DOHH2 (cell line): ENCODE measurements around the gene COQ10B.

ENCODE experiments used
- H3F3A ChIP-seq: fragments of 200-600 bp; sonication (generic), shearing (Covaris generic); 2 replicates; pipeline ENCODE4 v1.6.0; 2016; ENCODE audit warnings: antibody characterized with exemption, mild to moderate bottlenecking; ENCODE audit not compliant: control insufficient read depth, insufficient read depth
- H3K27ac ChIP-seq: fragments of 200-600 bp; sonication (generic); 2 replicates; pipeline ENCODE4 v1.5.1; 2014; ENCODE audit warnings: low read depth, mild to moderate bottlenecking, low read length, moderate library complexity
- H3K27me3 ChIP-seq: fragments of 200-600 bp; sonication (generic); 2 replicates; pipeline ENCODE4 v1.6.1; 2014; ENCODE audit warnings: mild to moderate bottlenecking, low read length, mixed read lengths; ENCODE audit not compliant: control insufficient read depth
- H3K36me3 ChIP-seq: fragments of 200-600 bp; sonication (generic); 2 replicates; pipeline ENCODE4 v1.6.1; 2014; ENCODE audit warnings: mild to moderate bottlenecking, low read length, moderate library complexity, mixed read lengths; ENCODE audit not compliant: control insufficient read depth
- H3K4me1 ChIP-seq: fragments of 200-600 bp; sonication (generic); 2 replicates; pipeline ENCODE4 v1.6.1; 2014; ENCODE audit warnings: mild to moderate bottlenecking, low read length, mixed read lengths; ENCODE audit not compliant: control insufficient read depth
- H3K4me2 ChIP-seq: fragments of 200-600 bp; sonication (generic); 2 replicates; pipeline ENCODE4 v1.6.0; 2014; ENCODE audit warnings: mild to moderate bottlenecking, low read length, moderate library complexity
- H3K4me3 ChIP-seq: fragments of 200-600 bp; sonication (generic); 2 replicates; pipeline ENCODE4 v1.5.1; 2014; ENCODE audit warnings: mild to moderate bottlenecking, low read length, mixed read lengths
- H3K79me2 ChIP-seq: fragments of 200-600 bp; sonication (generic); 2 replicates; pipeline ENCODE4 v1.6.1; 2014; ENCODE audit warnings: mild to moderate bottlenecking, low read length, mixed read lengths; ENCODE audit not compliant: control insufficient read depth
- H3K9me2 ChIP-seq: fragments of 200-600 bp; sonication (generic); replicated peaks from 2 replicates; pipeline ENCODE4 v1.6.1; 2014; ENCODE audit warnings: mild to moderate bottlenecking, low read length, mixed read lengths; ENCODE audit not compliant: control insufficient read depth
- H3K9me3 ChIP-seq: fragments of 200-600 bp; sonication (generic); 2 replicates; pipeline ENCODE4 v1.6.1; 2014; ENCODE audit warnings: antibody characterized with exemption, low read length, mixed read lengths; ENCODE audit not compliant: control insufficient read depth, insufficient read depth
- H4K20me1 ChIP-seq: fragments of 200-600 bp; sonication (generic); 2 replicates; pipeline ENCODE4 v1.6.0; 2014; ENCODE audit warnings: low read depth, mild to moderate bottlenecking, antibody characterized with exemption, low read length, moderate library complexity; ENCODE audit not compliant: control insufficient read depth, insufficient read depth
- EZH2phosphoT487 ChIP-seq: fragments of 200-600 bp; sonication (generic); IDR thresholded peaks from 2 replicates; pipeline ENCODE4 v1.6.1; 2017; ENCODE audit warnings: borderline replicate concordance, mild to moderate bottlenecking, antibody characterized with exemption, low read length, moderate library complexity, mixed read lengths
- TF ChIP-seq, protein P1 (sequence below): fragments of 200-600 bp; sonication (generic); IDR thresholded peaks from one replicate; pipeline ENCODE4 v1.5.1; 2014; ENCODE audit warnings: antibody characterized with exemption, mild to moderate bottlenecking, low read depth, low read length; ENCODE audit not compliant: poor library complexity, severe bottlenecking

Gene COQ10B

GRCh38 chr2:197486175-197486574 lies 32.8 kb downstream of the COQ10B start:
- Histone ChIP-seq H3K27ac (no peak overlapping the region), H3K36me3 (peaks cover 63% of the 10 kb centered on the region), H3K79me2 (peaks cover 3% of the 10 kb centered on the region; the same call in 1 of the 2 replicates), H3K9me3 (peaks cover 4% of the 10 kb centered on the region), H3K27me3 (no peaks in the 10 kb centered on the region), H3K4me3 (no peak overlapping the region), H3F3A (peaks cover 71% of the 10 kb centered on the region), H3K9me2 (no peaks in the 10 kb centered on the region), H4K20me1 (no peaks in the 10 kb centered on the region), H3K4me2 (no peak overlapping the region), H3K4me1 (no peaks in the 10 kb centered on the region)
- no peak for TF ChIP-seq EZH2phosphoT487
- TF ChIP-seq, protein P1, sequence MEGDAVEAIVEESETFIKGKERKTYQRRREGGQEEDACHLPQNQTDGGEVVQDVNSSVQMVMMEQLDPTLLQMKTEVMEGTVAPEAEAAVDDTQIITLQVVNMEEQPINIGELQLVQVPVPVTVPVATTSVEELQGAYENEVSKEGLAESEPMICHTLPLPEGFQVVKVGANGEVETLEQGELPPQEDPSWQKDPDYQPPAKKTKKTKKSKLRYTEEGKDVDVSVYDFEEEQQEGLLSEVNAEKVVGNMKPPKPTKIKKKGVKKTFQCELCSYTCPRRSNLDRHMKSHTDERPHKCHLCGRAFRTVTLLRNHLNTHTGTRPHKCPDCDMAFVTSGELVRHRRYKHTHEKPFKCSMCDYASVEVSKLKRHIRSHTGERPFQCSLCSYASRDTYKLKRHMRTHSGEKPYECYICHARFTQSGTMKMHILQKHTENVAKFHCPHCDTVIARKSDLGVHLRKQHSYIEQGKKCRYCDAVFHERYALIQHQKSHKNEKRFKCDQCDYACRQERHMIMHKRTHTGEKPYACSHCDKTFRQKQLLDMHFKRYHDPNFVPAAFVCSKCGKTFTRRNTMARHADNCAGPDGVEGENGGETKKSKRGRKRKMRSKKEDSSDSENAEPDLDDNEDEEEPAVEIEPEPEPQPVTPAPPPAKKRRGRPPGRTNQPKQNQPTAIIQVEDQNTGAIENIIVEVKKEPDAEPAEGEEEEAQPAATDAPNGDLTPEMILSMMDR, result no peak

DNA sequence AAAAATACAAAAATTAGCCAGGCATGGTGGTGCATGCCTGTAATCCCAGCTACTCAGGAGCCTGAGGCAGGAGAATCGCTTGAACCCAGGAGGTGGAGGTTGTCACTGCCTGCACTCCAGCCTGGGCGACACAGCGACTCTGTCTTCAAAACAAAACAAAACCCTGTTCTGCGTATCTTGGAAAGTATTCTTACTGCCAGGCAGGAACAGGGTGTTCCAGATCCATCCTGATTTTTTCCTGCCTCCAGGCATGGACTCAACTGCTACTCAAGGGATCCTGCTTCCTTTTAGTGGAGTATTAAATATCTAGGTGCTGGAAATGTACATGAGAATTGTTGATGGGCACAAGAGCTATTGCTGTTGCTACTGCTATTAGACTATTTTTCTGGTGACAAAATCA lies 34.0 kb downstream of the COQ10B start:
- peaks cover 7% of the 10 kb centered on the region for H3K79me2 ChIP-seq
- H3K36me3 ChIP-seq, result peaks cover 75% of the 10 kb centered on the region
- TF ChIP-seq, protein P1, result no peak
- no peak for TF ChIP-seq EZH2phosphoT487
- no peak overlapping the region for H3K4me2 ChIP-seq
- no peaks in the 10 kb centered on the region for H3K4me1 ChIP-seq
- no peaks in the 10 kb centered on the region for H3K27me3 ChIP-seq
- no peak overlapping the region for H3K4me3 ChIP-seq
- H3K9me3 ChIP-seq, result peaks cover 4% of the 10 kb centered on the region
- peaks cover 74% of the 10 kb centered on the region for H3F3A ChIP-seq
- no peak overlapping the region for H3K27ac ChIP-seq
- H3K9me2 ChIP-seq, result no peaks in the 10 kb centered on the region
- H4K20me1 ChIP-seq, result peaks cover 7% of the 10 kb centered on the region; the same call in 1 of the 2 replicates

DNA sequence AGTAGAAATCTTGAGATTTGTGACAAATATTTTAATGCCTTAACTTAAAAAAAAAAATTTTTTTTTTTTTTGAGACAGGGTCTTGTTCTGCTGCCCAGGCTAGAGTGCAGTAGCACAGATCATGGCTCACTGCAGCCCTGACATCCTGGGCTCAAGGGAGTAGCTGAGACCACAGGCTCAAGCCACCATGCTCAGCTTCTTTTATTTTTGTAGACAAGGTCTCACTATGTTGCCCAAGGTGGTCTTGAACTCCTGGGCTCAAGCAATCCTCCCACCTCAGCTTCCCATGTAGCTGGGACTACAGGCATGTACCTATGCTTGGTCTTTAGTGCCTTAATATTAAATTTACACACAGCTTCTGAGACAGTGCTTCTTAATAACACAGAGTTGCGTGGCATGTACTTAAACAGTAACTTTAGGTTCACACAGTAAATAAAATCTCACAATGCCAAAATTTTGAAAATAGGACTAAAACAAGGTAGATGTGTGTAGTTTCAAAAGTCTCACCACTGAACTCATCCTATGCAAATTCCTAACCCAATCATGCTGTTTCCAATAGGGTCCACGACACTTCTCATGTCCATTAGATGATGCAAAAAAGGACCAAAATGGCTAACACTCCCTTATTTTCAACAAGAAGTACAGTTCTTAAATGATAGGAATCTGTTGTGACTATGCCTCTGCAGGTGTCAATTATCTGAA lies 42.2 kb downstream of the COQ10B start:
- Histone ChIP-seq H3K79me2 (peaks cover 78% of the 10 kb centered on the region), H3K4me2 (peak overlapping the region; percentile 89), H3F3A (peaks cover 38% of the 10 kb centered on the region), H3K4me3 (0 out of 2 replicates have a peak overlapping the region, but pooled peaks have one; percentile 74), H3K9me3 (no peaks in the 10 kb centered on the region), H3K9me2 (no peaks in the 10 kb centered on the region), H4K20me1 (peaks cover 39% of the 10 kb centered on the region), H3K4me1 (peaks cover 30% of the 10 kb centered on the region), H3K27ac (no peak overlapping the region), H3K27me3 (no peaks in the 10 kb centered on the region), H3K36me3 (peaks cover 93% of the 10 kb centered on the region)
- TF ChIP-seq EZH2phosphoT487, result no peak

DNA sequence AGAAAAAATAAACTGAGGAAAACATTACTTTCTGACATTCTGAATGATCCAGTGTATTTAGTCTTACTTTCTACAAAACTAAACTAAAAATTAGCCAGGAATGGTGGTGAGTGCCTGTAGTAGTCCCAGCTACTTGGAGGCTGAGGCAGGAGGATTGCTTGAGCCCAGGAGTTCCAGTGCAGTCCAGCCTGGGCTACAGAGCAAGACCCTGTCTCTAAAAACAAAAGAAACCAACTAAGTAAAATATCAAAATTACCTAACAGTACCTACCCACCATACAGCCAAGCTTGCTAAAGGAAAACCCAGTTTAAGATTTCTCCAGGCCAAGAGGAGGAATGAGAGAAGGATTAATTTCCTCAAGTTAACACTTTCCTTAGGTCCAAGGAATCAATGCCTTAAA lies 43.3 kb downstream of the COQ10B start:
- Histone ChIP-seq H3K4me1 (peaks cover 35% of the 10 kb centered on the region), H3K79me2 (peaks cover 87% of the 10 kb centered on the region), H3K4me3 (peak overlapping the region; percentile 74), H3K36me3 (peaks cover 93% of the 10 kb centered on the region), H3K4me2 (peak overlapping the region; percentile 89), H3K9me2 (no peaks in the 10 kb centered on the region), H3K9me3 (no peaks in the 10 kb centered on the region), H4K20me1 (peaks cover 35% of the 10 kb centered on the region), H3K27me3 (no peaks in the 10 kb centered on the region), H3K27ac (no peak overlapping the region), H3F3A (peaks cover 33% of the 10 kb centered on the region)
- TF ChIP-seq, protein P1, result no peak
- no peak for TF ChIP-seq EZH2phosphoT487
